Occipital lobe (tissue), 2 donors: Measurements from ENCODE around the gene ZFP69B. TPM values are rescaled to one million over a fixed set of nuclear protein-coding genes. Genes with fewer than 3 reads are reported as not detected.
"Not testable (repeated sequence)": the region's sequence is repeated elsewhere in the genome, so short reads cannot be mapped to it uniquely, and the experiment has no call there.

Experiments used
- DNase-seq: peaks from one replicate; lab custom pipeline; 2025; lab: John Stamatoyannopoulos, UW
- total RNA-seq: library from RNA; depleted of rRNA; stranded (reverse); fragments of >200 nt; gene quantifications from one replicate; pipeline ENCODE4 v1.2.3, GENCODE V29; 2014

ZFP69B gene
- total RNA-seq, 1 donor from 2014 or later: 22.0 TPM

- no peak for DNase-seq
Measured at GRCh38 chr1:40435876-40436275, 14.4 kb upstream of the ZFP69B start.

DNA sequence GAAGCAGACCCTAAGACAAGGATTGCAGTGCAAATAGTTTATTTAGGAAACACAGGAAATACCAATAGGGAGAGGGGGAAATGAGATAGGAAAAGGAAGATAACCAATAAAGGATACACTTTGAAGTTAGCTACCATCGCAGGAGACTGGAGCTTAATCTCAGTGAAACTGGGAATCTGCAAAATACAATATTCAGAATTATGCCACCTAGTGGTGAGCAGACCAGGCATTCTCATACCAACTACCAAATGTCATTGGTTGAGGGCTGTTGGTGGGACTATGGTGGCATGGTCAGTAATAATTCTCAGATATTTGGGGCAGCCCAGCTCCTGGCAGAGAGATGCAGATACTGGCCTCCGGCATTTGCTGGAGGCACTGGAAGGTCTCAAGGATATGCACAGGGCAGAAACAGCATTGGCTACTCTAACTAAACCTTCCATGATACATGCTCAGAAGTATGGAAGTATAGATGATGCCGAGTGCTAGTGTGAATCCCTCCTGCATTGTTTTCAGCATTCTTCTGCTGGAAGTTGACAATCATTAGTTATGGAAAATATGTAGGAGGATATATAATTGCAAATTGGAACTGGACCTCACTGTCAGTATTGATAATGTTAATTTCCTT lies 11.8 kb upstream of the ZFP69B start:
- no peak for DNase-seq

GRCh38 chr1:40439247-40439646 lies 11.0 kb upstream of the ZFP69B start:
- no peak for DNase-seq

DNA sequence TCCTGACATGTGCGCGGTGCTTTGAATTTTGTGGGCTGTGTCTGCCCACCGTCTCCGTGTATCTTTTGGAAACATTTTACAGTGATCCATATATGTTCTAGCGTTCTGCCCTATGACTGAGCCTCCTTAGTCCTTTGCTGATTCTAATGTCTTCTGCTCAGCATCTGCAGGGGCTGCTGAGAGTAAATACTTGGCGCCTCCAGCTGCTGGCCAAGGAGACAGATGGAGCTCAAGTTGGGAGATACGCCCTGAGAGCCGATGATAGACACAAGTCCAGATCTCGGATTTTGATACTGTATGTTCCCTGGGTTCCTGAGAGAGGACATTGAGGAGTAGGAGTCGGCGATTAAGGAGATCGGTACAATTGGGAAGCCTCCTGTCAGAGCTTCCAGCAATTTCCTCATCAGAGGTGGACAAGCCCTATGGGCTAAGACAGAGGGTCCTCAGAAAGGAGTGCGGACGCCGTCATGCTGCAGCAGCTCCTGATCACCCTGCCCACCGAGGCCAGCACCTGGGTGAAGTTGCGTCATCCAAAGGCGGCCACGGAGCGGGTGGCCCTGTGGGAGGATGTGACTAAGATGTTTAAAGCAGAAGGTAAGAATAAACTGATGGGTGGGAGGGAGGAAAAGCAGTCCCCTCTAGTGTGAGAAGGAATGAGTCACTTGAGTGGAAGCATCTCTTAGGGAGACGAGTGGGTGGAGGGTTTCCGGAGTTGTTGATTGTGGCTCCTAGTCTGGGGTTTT lies 390 bp downstream of the ZFP69B start:
- DNase-seq: peak; percentile 49

DNA sequence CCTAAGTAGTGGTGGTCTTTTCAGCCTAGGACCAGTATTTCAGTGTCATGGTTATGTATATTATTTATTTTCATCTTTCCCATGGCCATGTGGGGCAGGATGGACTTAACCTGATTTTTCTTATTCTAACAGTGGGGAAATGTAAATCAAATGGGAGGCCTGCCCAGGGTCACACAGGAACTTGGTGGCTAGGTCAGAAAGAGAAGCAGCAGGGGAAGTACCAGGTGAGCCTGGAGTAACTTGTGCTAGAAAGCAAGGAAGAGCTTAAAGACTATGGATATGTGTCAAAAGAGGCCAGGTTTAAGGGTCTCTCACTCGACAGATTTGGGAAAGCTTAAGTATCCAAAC lies 936 bp downstream of the ZFP69B start:
- DNase-seq: no peak

- no peak for DNase-seq
Measured at GRCh38 chr1:40454873-40455272, 4.6 kb downstream of the ZFP69B start.

- no peak for DNase-seq
Measured at GRCh38 chr1:40462956-40463590, 12.8 kb downstream of the ZFP69B start.

- no peak for DNase-seq
Measured at GRCh38 chr1:40469327-40469726, 19.1 kb downstream of the ZFP69B start.

GRCh38 chr1:40475268-40475667 lies 25.0 kb downstream of the ZFP69B start:
- DNase-seq: no peak

GRCh38 chr1:40476924-40477677 lies 26.8 kb downstream of the ZFP69B start, which contains the start of gene ZFP69:
TSS of gene ZFP69 (plus strand) at chr1:40477290. CDS start at chr1:40479362, 2,072 bp downstream.
- peak; percentile 7 for DNase-seq

GRCh38 chr1:40477678-40478053 lies 27.4 kb downstream of the ZFP69B start:
- DNase-seq: no peak

DNA sequence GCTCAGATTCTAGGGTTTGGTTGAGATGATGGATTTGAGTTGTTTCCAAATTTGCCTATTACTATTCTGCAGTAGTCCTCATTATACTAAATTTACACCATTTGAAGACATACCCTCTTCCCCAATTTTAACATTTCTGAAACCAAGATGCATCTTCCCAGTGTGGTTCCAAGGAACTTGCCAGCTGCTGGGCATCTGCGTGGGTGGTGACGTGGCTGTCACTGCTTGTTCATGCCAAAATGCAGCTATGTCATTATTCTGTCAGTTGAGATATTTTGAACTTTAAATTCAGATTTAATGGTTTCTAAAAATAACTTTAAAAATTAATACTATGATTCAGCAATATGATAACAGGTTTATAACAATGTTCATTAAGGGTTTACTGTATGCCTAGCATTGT lies 28.0 kb downstream of the ZFP69B start:
- no peak for DNase-seq

GRCh38 chr1:40479156-40479555 lies 28.9 kb downstream of the ZFP69B start:
- no peak for DNase-seq

GRCh38 chr1:40495315-40495903 lies 45.1 kb downstream of the ZFP69B start:
- no peak for DNase-seq

DNA sequence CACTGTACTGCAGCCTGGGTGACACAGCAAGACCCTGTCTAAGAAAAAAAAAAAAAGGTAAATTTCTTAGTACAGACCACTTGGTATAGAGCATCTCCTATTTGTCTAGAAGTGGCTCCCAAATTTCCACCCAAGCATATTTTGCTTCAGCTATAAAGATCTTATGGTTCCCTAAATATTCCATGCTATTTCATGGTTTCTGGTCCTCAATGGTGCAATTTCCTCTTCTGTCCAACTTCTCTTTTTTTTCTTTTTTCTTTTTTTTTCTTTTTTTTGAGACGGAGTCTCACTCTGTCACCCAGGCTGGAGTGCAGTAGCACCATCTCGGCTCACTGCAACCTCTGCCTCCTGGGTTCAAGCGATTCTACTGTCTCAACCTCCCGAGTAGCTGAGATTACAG lies 52.4 kb downstream of the ZFP69B start:
- DNase-seq: not testable (repeated sequence)

DNA sequence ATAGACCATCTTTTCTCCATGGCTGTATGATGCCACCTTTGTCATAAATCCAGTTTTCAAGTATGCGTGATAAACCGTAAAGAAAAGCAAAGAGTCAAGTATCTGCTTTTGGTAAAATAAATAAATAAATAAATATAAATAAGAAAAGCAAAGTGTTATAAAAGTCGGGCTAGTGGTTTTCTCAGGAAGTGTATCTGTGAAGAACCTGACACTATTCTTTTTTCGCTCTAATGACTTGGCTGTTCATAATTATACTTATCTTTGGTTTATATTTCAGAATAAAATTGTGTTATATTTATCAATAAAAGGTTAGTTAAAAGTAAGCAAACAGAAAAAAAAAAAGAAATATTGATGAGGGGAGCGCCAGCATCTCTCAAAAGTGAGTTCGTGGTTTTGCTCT lies 57.7 kb downstream of the ZFP69B start:
- DNase-seq: no peak

DNA sequence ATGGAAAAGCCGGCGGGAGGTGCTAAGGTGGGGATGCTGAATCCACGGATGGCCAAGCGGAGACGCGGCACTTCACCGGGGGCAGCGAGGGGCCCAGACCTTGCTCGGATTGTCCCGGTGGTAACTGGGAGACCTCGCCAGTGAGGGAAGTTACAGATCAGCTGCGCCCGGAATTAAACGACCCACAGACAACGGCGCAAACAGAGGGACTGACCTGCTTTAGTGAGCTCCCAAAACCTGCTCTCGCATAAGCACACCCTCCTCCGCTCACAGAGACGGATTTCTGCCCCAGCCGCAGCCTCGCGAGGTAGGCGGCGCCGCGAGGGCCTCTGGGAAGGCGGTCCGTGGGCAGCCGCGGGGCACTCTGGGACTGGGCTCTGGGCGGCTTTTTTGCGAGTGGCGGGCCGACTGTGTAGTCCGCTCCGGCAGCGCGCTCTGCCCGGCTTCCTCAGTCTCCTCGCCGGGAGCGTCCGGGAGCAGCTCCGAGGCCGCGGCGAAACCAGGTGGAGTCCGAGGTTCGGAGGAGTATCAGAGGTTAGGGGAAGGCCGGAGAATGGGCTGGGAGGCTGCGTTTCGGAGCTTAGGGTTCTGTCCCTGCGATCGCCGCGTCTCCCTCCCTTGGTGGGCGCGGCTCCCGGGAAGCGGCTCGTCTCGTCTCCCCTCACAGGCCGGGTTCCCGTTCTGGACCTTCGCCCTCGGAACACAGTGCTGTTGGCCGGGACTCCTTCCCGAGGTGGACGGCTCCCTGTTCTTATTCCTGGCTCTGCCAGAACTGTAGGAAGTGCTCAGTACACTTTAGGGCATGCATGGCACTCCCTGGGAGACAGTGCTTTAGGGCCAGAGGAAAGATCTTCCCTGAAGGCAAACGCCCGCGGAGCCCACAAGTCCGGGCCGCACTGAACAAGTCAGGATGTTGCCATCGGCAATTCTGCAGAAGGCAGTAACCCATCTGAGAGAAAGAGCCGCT lies 58.4 kb downstream of the ZFP69B start, which contains the start of gene EXO5:
TSS of gene EXO5 (plus strand) at position 393 of the 967 bp plus-strand sequence. CDS start 5,778 bp downstream, outside the sequence.
- peak; percentile 71 for DNase-seq
